Pancreas (tissue), 10 donors: ENCODE data around the gene ABI3BP. TPM values are rescaled to one million over a fixed set of nuclear protein-coding genes. Genes with fewer than 3 reads are reported as not detected.

ENCODE experiments used
- ATAC-seq, 4 donors: fragments of 200-7000 bp; cut with Tn5 transposase; one replicate each; pipeline versions ENCODE4 v1.8.0 to v1.9.1; 2020; ENCODE audit warnings: mild to moderate bottlenecking in 4 of 4, moderate library complexity in 4 of 4
- DNase-seq, 6 donors: peaks; one replicate each; pipeline ENCODE4 v3.0.0-alpha.2; 2020
- FAIRE-seq: peaks from 2 replicates; lab custom pipeline; 2012; peaks lifted over from hg19 to GRCh38; lab: Jason Lieb, UNC
- H3K27ac ChIP-seq, 4 donors: fragments of 200-600 bp; sonication (generic); 1 replicate in 3 of 4; 2 replicates in 1 of 4; pipeline versions ENCODE4 v1.5.0 to v1.8.0; 2020
- H3K27me3 ChIP-seq, 4 donors: fragments of 200-600 bp; one replicate each; pipeline ENCODE4 v1.8.0; 2021
- H3K36me3 ChIP-seq, 3 donors: fragments of 200-600 bp; sonication (generic) in 1 of 3; one replicate each; pipeline versions ENCODE4 v1.5.0 to v1.8.0; 2020 to 2021
- H3K4me1 ChIP-seq, 3 donors: fragments of 200-600 bp; one replicate each; pipeline ENCODE4 v1.8.0; 2021
- H3K4me3 ChIP-seq, 4 donors: fragments of 200-600 bp; sonication (generic) in 2 of 4; one replicate each; pipeline versions ENCODE4 v1.5.0 to v1.8.0; 2020 to 2021
- H3K9me3 ChIP-seq, 4 donors: fragments of 200-600 bp; one replicate each; pipeline ENCODE4 v1.8.0; 2021
- CTCF ChIP-seq, 4 donors: fragments of 200-600 bp; sonication (generic) in 3 of 4; IDR thresholded peaks; one replicate each; pipeline versions ENCODE4 v1.5.0 to v1.8.0; 2021; ENCODE audit warnings: antibody characterized with exemption in 4 of 4
- WGBS, 2 donors: extraction: QIAGEN DNeasy Blood & Tissue Kit; methylation state at CpG; one replicate each; pipeline ENCODE4 v1.1.7; 2013; 5-methylcytosine and 5-hydroxymethylcytosine counted together
- intact Hi-C, 3 donors: fragments of 100-400 bp; cut with DNase I; formaldehyde crosslinking; loops; one replicate each; pipeline versions ENCODE4 v1.11.1 to v1.14.2; 2022
- polyA plus RNA-seq, 2 donors: library from polyadenylated mRNA; stranded (reverse); fragments of 200-250 nt; gene quantifications; one replicate each; pipeline ENCODE4 v1.2.3, GENCODE V29; 2013
- total RNA-seq, 6 donors: library from RNA; stranded (reverse); fragmentation: NEBNext Ultra II Directional in 4 of 6; extraction: Animal tissue kit (Norgen Biotek cat#: 25700) in 4 of 6; gene quantifications; one replicate each; pipeline versions ENCODE4 v1.2.1 to v1.2.4, GENCODE V29; 2021 to 2023
- donor health status: healthy with polysubstance abuse.
- donor health status: DM: no; HTN: no; CAD: no; lungs with moderate emphysema.
- donor health status: DM: no; HTN: no; CAD: no.
- donor health status: control.
- donor health status: control.
- donor health status: Bipolar disorder and iron deficiency.
- donor health status: DM: yes; HTN: yes; CAD: no.
- donor health status: DM: no; HTN: no; CAD: no.
- donor health status: DM: no; HTN: no; CAD: no.
- donor health status: DM: yes; HTN: yes; CAD: no.

ABI3BP gene
- total and polyA plus RNA-seq, 8 donors: 2.6 to 25.3 (median 5.8) TPM

- Histone ChIP-seq H3K4me1 (no peaks in the 10 kb centered on the region), H3K36me3 (no peaks in the 10 kb centered on the region), H3K27me3 (no peaks in the 10 kb centered on the region), H3K27ac (no peak overlapping the region), H3K4me3 (no peak overlapping the region), H3K9me3 (no peaks in the 10 kb centered on the region)
- DNase-seq: no peak
- FAIRE-seq: no peak
- intact Hi-C loops: no loop called here
- no peak for ATAC-seq
- WGBS, 2 donors: 81 to 83% methylated on average over 3 of the region's 3 CpGs
- TF ChIP-seq CTCF (IDR thresholded peaks at IDR 0.05): no peak
These were observed 227.7 kb downstream of the ABI3BP start for GRCh38 chr3:100765437-100765975.

GRCh38 chr3:100761951-100762350, 231.3 kb downstream of the ABI3BP start:
- no peak for FAIRE-seq

GRCh38 chr3:100761211-100761942, 231.8 kb downstream of the ABI3BP start:
- intact Hi-C loops: no loop called here
- Histone ChIP-seq H3K4me1 (peaks cover 0 to 1% (median 0%) of the 10 kb centered on the region in 3 donors), H3K4me3 (no peak overlapping the region), H3K27me3 (no peaks in the 10 kb centered on the region), H3K9me3 (no peaks in the 10 kb centered on the region), H3K27ac (no peak overlapping the region), H3K36me3 (no peaks in the 10 kb centered on the region)
- no peak for FAIRE-seq
- peak; percentile 57 to 79 (median 59) for ATAC-seq
- TF ChIP-seq CTCF (IDR thresholded peaks at IDR 0.05): no peak
- 39 to 40% methylated on average over 1 of the region's 1 CpG for WGBS, 2 donors
- peak in 1 of 6 donors; percentile 4 for DNase-seq

More at GRCh38 chr3:100761951-100762350, 231.3 kb downstream of the ABI3BP start:
- Histone ChIP-seq H3K27me3 (no peaks in the 10 kb centered on the region), H3K9me3 (no peaks in the 10 kb centered on the region), H3K36me3 (no peaks in the 10 kb centered on the region), H3K4me3 (no peak overlapping the region), H3K4me1 (no peaks in the 10 kb centered on the region), H3K27ac (no peak overlapping the region)
- no peak for DNase-seq
- intact Hi-C loops: no loop called here
- no peak for ATAC-seq
- no peak for TF ChIP-seq CTCF (IDR thresholded peaks at IDR 0.05)

- Histone ChIP-seq H3K36me3 (no peaks in the 10 kb centered on the region), H3K4me1 (peaks cover 0 to 3% (median 0%) of the 10 kb centered on the region in 3 donors), H3K27me3 (no peaks in the 10 kb centered on the region), H3K9me3 (no peaks in the 10 kb centered on the region), H3K4me3 (no peak overlapping the region), H3K27ac (no peak overlapping the region)
- no peak for ATAC-seq
- TF ChIP-seq CTCF (IDR thresholded peaks at IDR 0.05): no peak
- 40 to 56% methylated on average over 4 of the region's 4 CpGs for WGBS, 2 donors
- no peak for FAIRE-seq
- no peak for DNase-seq
- intact Hi-C loops: no loop called here
These were observed 232.8 kb downstream of the ABI3BP start for GRCh38 chr3:100760377-100760776.

- H3K27ac ChIP-seq: no peak overlapping the region
- H3K36me3 ChIP-seq: no peaks in the 10 kb centered on the region
- no peaks in the 10 kb centered on the region for H3K9me3 ChIP-seq
- no peak for TF ChIP-seq CTCF (IDR thresholded peaks at IDR 0.05)
- no peak for DNase-seq
- ATAC-seq: no peak
- H3K27me3 ChIP-seq: no peaks in the 10 kb centered on the region
- H3K4me1 ChIP-seq: peaks cover 0 to 3% (median 0%) of the 10 kb centered on the region in 3 donors
- no peak for FAIRE-seq
- no peak overlapping the region for H3K4me3 ChIP-seq
- intact Hi-C loops: no loop called here
These were observed 233.3 kb downstream of the ABI3BP start for GRCh38 chr3:100759950-100760349.
